RWPE2 (cell line): ENCODE results near the gene MORN1.

Experiments
- ATAC-seq: fragments of 200-7000 bp; cut with Tn5 transposase; 3 replicates; pipeline ENCODE4 v1.9.1; 2021; ENCODE audit warnings: low read depth
- DNase-seq: peaks from one replicate; pipeline ENCODE4 v3.0.0-alpha.2; 2020; ENCODE audit warnings: low spot score
- H3K27ac ChIP-seq: fragments of 450-650 bp; 2 replicates; pipeline ENCODE4 v1.5.1; 2017; ENCODE audit warnings: mild to moderate bottlenecking; ENCODE audit not compliant: poor library complexity, severe bottlenecking
- H3K27me3 ChIP-seq: fragments of 250-450 bp; sonication (Bioruptor Pico); 2 replicates; pipeline ENCODE4 v1.5.1; 2021; ENCODE audit warnings: mild to moderate bottlenecking, moderate library complexity; ENCODE audit not compliant: insufficient read depth, poor library complexity, severe bottlenecking
- H3K36me3 ChIP-seq: fragments of 250-450 bp; sonication (Bioruptor Pico); 2 replicates; pipeline ENCODE4 v1.5.1; 2020; ENCODE audit warnings: low read depth, mild to moderate bottlenecking, moderate library complexity
- H3K4me1 ChIP-seq: fragments of 250-450 bp; sonication (Bioruptor Pico); 2 replicates; pipeline ENCODE4 v1.5.1; 2021; ENCODE audit warnings: mild to moderate bottlenecking, moderate library complexity; ENCODE audit not compliant: insufficient read depth, poor library complexity, severe bottlenecking
- H3K4me3 ChIP-seq: fragments of 250-450 bp; sonication (Bioruptor Pico); 2 replicates; pipeline ENCODE4 v1.5.1; 2021; ENCODE audit warnings: mild to moderate bottlenecking, moderate library complexity; ENCODE audit not compliant: severe bottlenecking
- H3K9me3 ChIP-seq: fragments of 250-450 bp; sonication (Bioruptor Pico); 2 replicates; pipeline ENCODE4 v1.5.1; 2021; ENCODE audit warnings: mild to moderate bottlenecking, moderate library complexity; ENCODE audit not compliant: severe bottlenecking
- TF ChIP-seq, protein P1 (sequence below): fragments of 450-650 bp; IDR thresholded peaks from one replicate; pipeline ENCODE4 v1.5.1; 2017; ENCODE audit warnings: mild to moderate bottlenecking, moderate library complexity; ENCODE audit not compliant: poor library complexity, severe bottlenecking

Gene MORN1

DNA sequence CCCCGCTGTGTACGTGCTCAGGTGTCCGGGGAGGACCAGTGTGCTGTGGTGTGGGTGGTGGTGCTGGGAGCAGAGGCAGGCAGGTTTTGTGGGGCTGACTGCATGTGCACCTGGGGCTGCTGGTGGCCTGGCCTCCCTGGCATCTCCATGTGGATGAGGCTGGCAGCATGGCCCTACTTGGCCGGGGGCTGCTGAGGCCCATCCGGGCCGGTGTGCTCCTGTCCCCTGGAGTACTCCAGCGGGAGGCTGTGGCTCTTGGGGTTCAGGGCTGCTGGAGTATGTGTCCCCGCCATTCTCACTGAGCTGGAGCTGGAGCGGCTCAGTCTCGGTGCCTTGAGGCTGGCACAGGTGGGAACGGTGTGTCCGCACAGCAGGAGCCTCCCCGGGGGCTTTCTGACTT lies 41.8 kb upstream of the MORN1 start:
- Histone ChIP-seq H3K27ac (no peak overlapping the region), H3K4me3 (no peak overlapping the region), H3K27me3 (no peaks in the 10 kb centered on the region), H3K4me1 (peaks cover 14% of the 10 kb centered on the region), H3K9me3 (no peaks in the 10 kb centered on the region), H3K36me3 (peaks cover 67% of the 10 kb centered on the region)
- TF ChIP-seq, protein P1, sequence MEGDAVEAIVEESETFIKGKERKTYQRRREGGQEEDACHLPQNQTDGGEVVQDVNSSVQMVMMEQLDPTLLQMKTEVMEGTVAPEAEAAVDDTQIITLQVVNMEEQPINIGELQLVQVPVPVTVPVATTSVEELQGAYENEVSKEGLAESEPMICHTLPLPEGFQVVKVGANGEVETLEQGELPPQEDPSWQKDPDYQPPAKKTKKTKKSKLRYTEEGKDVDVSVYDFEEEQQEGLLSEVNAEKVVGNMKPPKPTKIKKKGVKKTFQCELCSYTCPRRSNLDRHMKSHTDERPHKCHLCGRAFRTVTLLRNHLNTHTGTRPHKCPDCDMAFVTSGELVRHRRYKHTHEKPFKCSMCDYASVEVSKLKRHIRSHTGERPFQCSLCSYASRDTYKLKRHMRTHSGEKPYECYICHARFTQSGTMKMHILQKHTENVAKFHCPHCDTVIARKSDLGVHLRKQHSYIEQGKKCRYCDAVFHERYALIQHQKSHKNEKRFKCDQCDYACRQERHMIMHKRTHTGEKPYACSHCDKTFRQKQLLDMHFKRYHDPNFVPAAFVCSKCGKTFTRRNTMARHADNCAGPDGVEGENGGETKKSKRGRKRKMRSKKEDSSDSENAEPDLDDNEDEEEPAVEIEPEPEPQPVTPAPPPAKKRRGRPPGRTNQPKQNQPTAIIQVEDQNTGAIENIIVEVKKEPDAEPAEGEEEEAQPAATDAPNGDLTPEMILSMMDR = no peak
- ATAC-seq = no peak
- no peak for DNase-seq

DNA sequence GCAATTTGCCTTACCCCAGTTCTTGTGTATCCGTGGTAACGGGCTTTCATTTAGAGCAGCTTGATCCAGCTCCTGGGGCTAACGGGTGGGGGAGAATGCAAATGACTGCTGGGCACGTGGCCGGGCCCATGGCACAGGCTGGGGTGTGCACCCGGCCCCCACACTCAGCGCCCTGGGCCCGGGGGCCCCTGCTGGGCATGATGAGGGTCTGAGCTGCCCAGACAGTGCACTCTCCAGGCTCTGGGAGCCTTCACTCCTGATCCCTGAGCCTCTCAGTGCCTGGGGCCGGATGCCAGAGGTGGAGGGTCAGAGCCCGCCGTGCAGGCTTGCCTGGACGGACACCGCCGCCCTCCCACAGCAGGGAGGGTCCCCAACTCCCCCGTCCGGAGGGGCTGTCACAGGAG lies 41.1 kb upstream of the MORN1 start:
- H3K4me3 ChIP-seq = no peak overlapping the region
- H3K36me3 ChIP-seq = peaks cover 61% of the 10 kb centered on the region
- ATAC-seq (no peak), DNase-seq (no peak)
- no peaks in the 10 kb centered on the region for H3K27me3 ChIP-seq
- peaks cover 21% of the 10 kb centered on the region for H3K4me1 ChIP-seq
- TF ChIP-seq, protein P1 = no peak
- no peaks in the 10 kb centered on the region for H3K9me3 ChIP-seq
- H3K27ac ChIP-seq = no peak overlapping the region

DNA sequence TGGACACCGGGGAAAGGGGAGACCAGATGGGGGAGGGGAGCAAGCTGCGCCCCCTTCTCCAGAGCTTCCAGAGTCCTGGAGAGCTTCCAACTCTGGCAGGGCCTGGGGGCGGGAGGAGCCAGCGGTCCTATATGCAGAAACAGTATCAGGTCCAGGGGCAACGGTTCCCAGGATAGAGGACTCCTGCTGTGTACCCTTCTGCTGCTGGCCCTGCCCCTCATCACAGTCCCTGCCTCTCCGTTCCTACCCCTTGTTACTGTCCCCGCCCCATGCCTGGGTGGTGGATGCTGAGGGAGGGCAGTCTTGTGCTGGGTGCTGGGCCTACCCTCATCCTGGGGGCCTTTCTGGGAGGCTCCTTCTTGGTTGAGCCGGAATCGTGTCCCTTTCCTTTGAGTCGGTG lies 40.2 kb upstream of the MORN1 start:
- ATAC-seq (peak; percentile 4; the same call in 2 of the 3 replicates), DNase-seq (no peak)
- Histone ChIP-seq H3K27me3 (no peaks in the 10 kb centered on the region), H3K9me3 (no peaks in the 10 kb centered on the region), H3K27ac (peak overlapping the region; percentile 86), H3K36me3 (peaks cover 58% of the 10 kb centered on the region), H3K4me1 (peaks cover 24% of the 10 kb centered on the region), H3K4me3 (peak overlapping the region; percentile 10)
- TF ChIP-seq, protein P1 = no peak

DNA sequence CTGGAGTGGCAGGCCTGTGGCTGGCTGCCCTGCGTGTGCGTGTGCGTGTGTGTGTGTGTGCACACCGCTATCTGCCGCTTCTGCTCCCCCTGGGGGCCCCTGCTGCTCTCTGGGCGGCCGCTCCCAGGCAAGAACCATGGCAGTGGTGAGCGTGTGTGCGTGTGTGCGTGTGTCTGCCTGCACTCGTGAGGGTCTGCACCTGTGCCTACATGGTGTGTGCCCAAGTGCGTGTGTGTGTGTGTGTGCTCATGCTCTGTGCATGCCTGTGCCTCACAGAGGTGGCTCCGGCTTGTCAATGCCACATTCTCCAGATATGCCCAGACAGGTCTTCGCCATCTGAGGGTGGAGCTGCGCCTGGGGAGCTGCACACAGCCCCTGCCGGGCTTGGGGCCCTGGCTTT lies 39.7 kb upstream of the MORN1 start:
- H3K27me3 ChIP-seq = no peaks in the 10 kb centered on the region
- H3K9me3 ChIP-seq = no peaks in the 10 kb centered on the region
- peaks cover 58% of the 10 kb centered on the region for H3K36me3 ChIP-seq
- H3K4me1 ChIP-seq = peaks cover 24% of the 10 kb centered on the region
- peak overlapping the region; percentile 10 for H3K4me3 ChIP-seq
- TF ChIP-seq, protein P1 = no peak
- no peak for DNase-seq
- peak; percentile 49 for ATAC-seq
- H3K27ac ChIP-seq = peak overlapping the region; percentile 86

DNA sequence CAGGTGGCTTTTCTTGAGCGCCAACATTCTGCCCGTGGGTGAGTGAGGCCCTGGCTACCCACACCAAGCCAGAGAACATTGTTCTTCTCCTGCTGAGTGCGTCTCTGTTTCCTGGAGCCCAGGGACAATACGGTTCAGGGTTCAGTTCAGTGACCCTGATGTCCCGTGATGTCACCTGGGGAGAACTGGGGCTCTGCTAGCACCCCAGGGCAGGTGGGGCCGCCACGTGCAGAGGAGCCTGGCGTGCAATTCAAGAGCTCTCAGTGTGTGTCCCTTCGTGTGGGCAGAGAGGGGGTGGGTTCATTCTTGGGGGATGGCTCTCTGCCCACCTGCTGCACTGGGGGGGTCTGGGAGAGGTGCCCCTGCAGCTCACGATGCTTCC lies 39.2 kb upstream of the MORN1 start:
- TF ChIP-seq, protein P1 = no peak
- ATAC-seq (no peak), DNase-seq (no peak)
- peaks cover 57% of the 10 kb centered on the region for H3K36me3 ChIP-seq
- H3K27ac ChIP-seq = peak overlapping the region; percentile 86
- H3K27me3 ChIP-seq = no peaks in the 10 kb centered on the region
- H3K9me3 ChIP-seq = no peaks in the 10 kb centered on the region
- peak overlapping the region; percentile 10 for H3K4me3 ChIP-seq
- peaks cover 24% of the 10 kb centered on the region for H3K4me1 ChIP-seq
